Measurements from ENCODE around the gene FRAT1.

DNA sequence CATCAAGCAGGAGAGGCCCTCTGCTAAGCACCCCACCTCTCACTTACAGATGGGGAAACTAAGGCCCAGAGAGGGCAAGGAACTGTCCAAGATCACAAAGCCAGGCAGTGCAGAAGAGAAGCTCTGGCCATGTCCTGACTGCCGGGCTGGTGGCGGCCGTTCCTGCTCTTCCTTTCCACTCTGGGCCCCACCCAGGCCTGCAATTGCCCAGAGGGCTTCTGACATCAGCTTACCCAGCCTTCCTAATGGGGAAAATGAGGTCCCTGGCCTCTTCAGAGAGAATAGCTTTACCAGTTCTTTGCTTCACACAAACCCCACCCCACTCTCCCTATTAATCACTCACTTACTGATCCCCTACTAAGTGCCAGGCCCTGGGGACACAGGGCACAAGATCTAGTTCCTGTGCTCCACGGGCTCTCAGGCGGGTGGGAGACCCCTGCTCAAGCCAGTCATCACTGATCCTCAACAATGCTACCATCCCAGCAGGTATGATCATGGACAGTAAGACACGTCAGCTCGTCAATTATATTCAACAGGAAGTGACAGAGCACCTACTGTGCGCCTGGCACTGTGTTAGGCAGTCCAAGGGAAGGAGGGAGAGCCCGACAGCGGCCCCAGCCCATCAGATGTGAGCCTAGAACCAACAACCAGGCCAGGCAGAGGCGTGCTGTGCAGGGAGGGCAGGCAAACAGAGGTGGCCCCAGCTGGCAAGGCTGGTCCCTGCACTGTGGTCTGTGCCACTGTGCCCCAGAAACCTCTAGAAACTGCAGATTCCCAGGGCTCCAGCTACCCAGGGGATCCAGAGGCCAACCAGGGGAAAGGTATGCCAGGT is 41.9 kb downstream of the FRAT1 start:
- no peak for TF ChIP-seq CTBP1 (IDR thresholded peaks at IDR 0.05; ENCODE audit: borderline replicate concordance)
- no peak for TF ChIP-seq SUZ12 (IDR thresholded peaks at IDR 0.05)
- no peak for TF ChIP-seq TARDBP (IDR thresholded peaks at IDR 0.05)
- no peak for TF ChIP-seq FOXA1 (IDR thresholded peaks at IDR 0.05)
- TF ChIP-seq FOXM1 (IDR thresholded peaks at IDR 0.05; ENCODE audit: borderline replicate concordance): no peak
- TF ChIP-seq, protein P1, sequence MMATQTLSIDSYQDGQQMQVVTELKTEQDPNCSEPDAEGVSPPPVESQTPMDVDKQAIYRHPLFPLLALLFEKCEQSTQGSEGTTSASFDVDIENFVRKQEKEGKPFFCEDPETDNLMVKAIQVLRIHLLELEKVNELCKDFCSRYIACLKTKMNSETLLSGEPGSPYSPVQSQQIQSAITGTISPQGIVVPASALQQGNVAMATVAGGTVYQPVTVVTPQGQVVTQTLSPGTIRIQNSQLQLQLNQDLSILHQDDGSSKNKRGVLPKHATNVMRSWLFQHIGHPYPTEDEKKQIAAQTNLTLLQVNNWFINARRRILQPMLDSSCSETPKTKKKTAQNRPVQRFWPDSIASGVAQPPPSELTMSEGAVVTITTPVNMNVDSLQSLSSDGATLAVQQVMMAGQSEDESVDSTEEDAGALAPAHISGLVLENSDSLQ (IDR thresholded peaks at IDR 0.05): no peak
- TF ChIP-seq ELF4 (IDR thresholded peaks at IDR 0.05): no peak
- TF ChIP-seq FOXK2 (IDR thresholded peaks at IDR 0.05): no peak
- no peak for TF ChIP-seq ARNT (IDR thresholded peaks at IDR 0.05)
- no peak for TF ChIP-seq SP1 (IDR thresholded peaks at IDR 0.05)
- TF ChIP-seq ZNF384 (IDR thresholded peaks at IDR 0.05): no peak
- no peak for TF ChIP-seq BHLHE40 (IDR thresholded peaks at IDR 0.05; ENCODE audit: borderline replicate concordance)
- TF ChIP-seq HDGF (IDR thresholded peaks at IDR 0.05; ENCODE audit: borderline replicate concordance): no peak

Data from HEK293T (cell line).